ENCODE measurements around the gene CDK3.

- TF ChIP-seq CTCF (IDR thresholded peaks at IDR 0.05) (no peak), REST (IDR thresholded peaks at IDR 0.05; ENCODE audit: insufficient read depth in 1 of 2, low read depth in 2 of 2, low read length in 1 of 2) (no peak), POLR2AphosphoS5 (IDR thresholded peaks at IDR 0.05; ENCODE audit: low read depth, low read length) (no peak), SIN3A (IDR thresholded peaks at IDR 0.05; ENCODE audit: borderline replicate concordance, insufficient read depth, low read depth, low read length) (no peak)
These were observed 36.0 kb downstream of the CDK3 start for GRCh38 chr17:76036497-76037261.
